Natural killer cell (primary cell): ENCODE measurements around the gene MRPS27. TPM values are rescaled to one million over a fixed set of nuclear protein-coding genes. Genes with fewer than 3 reads are reported as not detected.

ENCODE experiments used
- ATAC-seq, 3 donors: fragments of 150-1000 bp in 2 of 3; fragments of 200-7000 bp in 1 of 3; cut with Tn5 transposase; 1 replicate in 1 of 3; 2 replicates in 2 of 3; pipeline ENCODE4 v1.10.0; 2021; ENCODE audit warnings: mild to moderate bottlenecking in 2 of 3, moderate library complexity in 2 of 3
- DNase-seq, 2 donors: peaks; one replicate each; pipeline versions ENCODE4 v3.0.0 to v3.0.0-alpha.2; 2013 to 2021; ENCODE audit warnings: mixed read lengths in 1 of 2
- H3K27ac ChIP-seq: one replicate; pipeline ENCODE4 v1.5.1; 2013; ENCODE audit warnings: mild to moderate bottlenecking, low read length
- H3K27me3 ChIP-seq: one replicate; pipeline ENCODE4 v1.6.1; 2013; ENCODE audit warnings: low read length; ENCODE audit not compliant: control insufficient read depth, insufficient read depth
- H3K36me3 ChIP-seq: one replicate; pipeline ENCODE4 v1.6.1; 2013; ENCODE audit warnings: low read length; ENCODE audit not compliant: control insufficient read depth, insufficient read depth
- H3K4me1 ChIP-seq: one replicate; pipeline ENCODE4 v1.6.1; 2013; ENCODE audit warnings: low read length; ENCODE audit not compliant: control insufficient read depth, insufficient read depth
- H3K4me3 ChIP-seq: one replicate; pipeline ENCODE4 v1.5.1; 2013; ENCODE audit warnings: low read length
- H3K9me3 ChIP-seq: one replicate; pipeline ENCODE4 v1.6.1; 2013; ENCODE audit warnings: low read length; ENCODE audit not compliant: control insufficient read depth, insufficient read depth
- H3K27ac Mint-ChIP-seq, 2 donors: one replicate each; pipeline ENCODE4 v1.8.0; 2022; ENCODE audit warnings: mild to moderate bottlenecking in 2 of 2, mixed read lengths in 2 of 2, moderate library complexity in 1 of 2
- H3K27me3 Mint-ChIP-seq, 2 donors: one replicate each; pipeline ENCODE4 v1.8.0; 2022; ENCODE audit warnings: low read depth in 2 of 2, mixed read lengths in 2 of 2
- H3K36me3 Mint-ChIP-seq: one replicate; pipeline ENCODE4 v1.8.0; 2022; ENCODE audit warnings: mixed read lengths
- H3K4me1 Mint-ChIP-seq, 2 donors: one replicate each; pipeline ENCODE4 v1.8.0; 2022; ENCODE audit warnings: mixed read lengths in 2 of 2
- H3K4me3 Mint-ChIP-seq: one replicate; pipeline ENCODE4 v1.8.0; 2022; ENCODE audit warnings: mild to moderate bottlenecking, moderate library complexity, mixed read lengths
- H3K9me3 Mint-ChIP-seq, 2 donors: one replicate each; pipeline ENCODE4 v1.8.0; 2022; ENCODE audit warnings: mixed read lengths in 2 of 2
- WGBS: methylation state at CpG from one replicate; pipeline ENCODE4 v1.1.7; 2013; ENCODE audit warnings: missing lambda C conversion rate; ENCODE audit not compliant: insufficient coverage; 5-methylcytosine and 5-hydroxymethylcytosine counted together
- intact Hi-C: fragments of 100-400 bp; cut with micrococcal nuclease; formaldehyde crosslinking; loops from one replicate; pipeline ENCODE4 v1.14.2; 2022
- total RNA-seq, 4 donors: library from RNA; stranded (reverse); fragments of 120-200 nt in 1 of 4; gene quantifications; one replicate each; pipeline versions ENCODE4 v1.2.3 to v1.2.4, GENCODE V29; 2013 to 2022
- TF ChIP-seq, protein P1 (sequence below): fragments of 200-600 bp; IDR thresholded peaks from one replicate; pipeline ENCODE4 v1.8.0; 2022; ENCODE audit warnings: antibody characterized with exemption

The MRPS27 gene
- total RNA-seq, 3 donors from 2014 or later (not counting 1 experiment from before 2014, with no cell fraction given): 25.5 to 36.5 (median 36.3) TPM

DNA sequence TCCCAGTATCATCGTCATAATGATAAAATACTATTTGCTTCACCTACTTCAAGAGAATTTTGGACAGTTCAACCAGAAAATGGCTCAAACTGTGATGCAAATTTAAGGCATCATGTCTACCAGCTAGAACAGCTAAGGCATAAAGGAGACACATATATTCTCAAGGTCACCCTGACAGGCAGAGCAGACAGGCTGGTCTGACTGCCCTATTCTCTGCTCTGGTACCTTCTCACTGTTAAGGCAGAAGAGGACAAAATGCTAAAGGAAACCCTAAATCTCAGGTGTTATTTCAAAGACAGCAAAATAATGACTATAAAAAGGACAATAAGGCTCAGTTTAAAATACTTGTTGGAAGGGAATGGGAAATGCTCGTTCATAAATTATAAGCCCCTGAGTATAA lies 87.2 kb downstream of the MRPS27 start:
- TF ChIP-seq, protein P1, sequence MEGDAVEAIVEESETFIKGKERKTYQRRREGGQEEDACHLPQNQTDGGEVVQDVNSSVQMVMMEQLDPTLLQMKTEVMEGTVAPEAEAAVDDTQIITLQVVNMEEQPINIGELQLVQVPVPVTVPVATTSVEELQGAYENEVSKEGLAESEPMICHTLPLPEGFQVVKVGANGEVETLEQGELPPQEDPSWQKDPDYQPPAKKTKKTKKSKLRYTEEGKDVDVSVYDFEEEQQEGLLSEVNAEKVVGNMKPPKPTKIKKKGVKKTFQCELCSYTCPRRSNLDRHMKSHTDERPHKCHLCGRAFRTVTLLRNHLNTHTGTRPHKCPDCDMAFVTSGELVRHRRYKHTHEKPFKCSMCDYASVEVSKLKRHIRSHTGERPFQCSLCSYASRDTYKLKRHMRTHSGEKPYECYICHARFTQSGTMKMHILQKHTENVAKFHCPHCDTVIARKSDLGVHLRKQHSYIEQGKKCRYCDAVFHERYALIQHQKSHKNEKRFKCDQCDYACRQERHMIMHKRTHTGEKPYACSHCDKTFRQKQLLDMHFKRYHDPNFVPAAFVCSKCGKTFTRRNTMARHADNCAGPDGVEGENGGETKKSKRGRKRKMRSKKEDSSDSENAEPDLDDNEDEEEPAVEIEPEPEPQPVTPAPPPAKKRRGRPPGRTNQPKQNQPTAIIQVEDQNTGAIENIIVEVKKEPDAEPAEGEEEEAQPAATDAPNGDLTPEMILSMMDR: no peak
- ATAC-seq: no peak
- Mint-ChIP-seq H3K4me3 (peak overlapping the region; percentile 73), H3K27me3 (peaks cover 14 to 16% of the 10 kb centered on the region in 2 donors), H3K27ac (peak overlapping the region; percentile 76 to 77), H3K9me3 (no peaks in the 10 kb centered on the region), H3K36me3 (peaks cover 23% of the 10 kb centered on the region), H3K4me1 (peaks cover 52 to 53% of the 10 kb centered on the region in 2 donors)
- Histone ChIP-seq H3K4me3 (no peak overlapping the region), H3K27me3 (peaks cover 3% of the 10 kb centered on the region), H3K36me3 (peaks cover 9% of the 10 kb centered on the region), H3K27ac (no peak overlapping the region), H3K9me3 (no peaks in the 10 kb centered on the region), H3K4me1 (peaks cover 15% of the 10 kb centered on the region)
- peak in 1 of 2 donors; percentile 9 for DNase-seq
- intact Hi-C loops: loop anchor here (10.0 kb wide), 1 partner anchor 628 kb away; no protein-coding TSS in a partner anchor
- WGBS: 69% methylated on average over 2 of the region's 2 CpGs

DNA sequence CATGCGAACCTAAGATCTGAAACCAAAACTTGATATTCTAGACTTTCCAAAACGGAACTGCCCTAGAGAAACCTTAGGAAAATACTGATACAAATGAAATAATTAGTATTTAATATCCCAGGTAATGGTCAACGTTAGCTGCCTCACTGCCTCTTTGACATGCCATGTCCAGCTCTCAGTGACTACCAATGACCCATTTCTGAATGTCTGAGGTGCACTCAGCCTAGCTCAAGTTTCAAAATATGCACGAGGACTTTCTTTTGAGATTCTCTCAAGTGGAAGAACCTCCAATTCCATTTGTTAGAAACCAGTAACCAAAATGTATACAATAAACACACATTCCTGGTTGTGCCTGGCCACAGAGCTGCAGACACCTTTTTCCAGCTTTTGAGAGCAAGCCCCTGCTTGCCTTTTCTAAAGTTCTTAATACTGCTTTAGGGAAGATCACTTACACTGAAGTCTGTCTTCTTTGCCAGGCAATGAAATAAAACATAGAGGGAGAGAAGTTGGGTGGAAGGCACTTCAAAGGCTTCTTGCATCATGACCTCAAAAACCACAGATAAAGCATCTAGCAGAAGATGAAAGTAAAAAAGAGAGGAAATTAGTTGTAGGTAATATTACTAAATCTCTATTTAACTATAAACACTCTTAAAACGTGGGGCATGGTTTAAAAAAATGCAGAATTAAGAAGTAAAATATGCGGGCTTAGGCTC lies 87.9 kb downstream of the MRPS27 start:
- Histone ChIP-seq H3K4me3 (no peak overlapping the region), H3K4me1 (peaks cover 15% of the 10 kb centered on the region), H3K36me3 (peaks cover 4% of the 10 kb centered on the region), H3K9me3 (no peaks in the 10 kb centered on the region), H3K27me3 (peaks cover 3% of the 10 kb centered on the region), H3K27ac (no peak overlapping the region)
- H3K36me3 Mint-ChIP-seq: peaks cover 26% of the 10 kb centered on the region
- WGBS: 62% methylated on average over 4 of the region's 6 CpGs
- peaks cover 52 to 53% of the 10 kb centered on the region in 2 donors for H3K4me1 Mint-ChIP-seq
- intact Hi-C loops: loop anchor here (10.0 kb wide), 1 partner anchor 627 kb away; no protein-coding TSS in a partner anchor
- TF ChIP-seq, protein P1: no peak
- H3K27me3 Mint-ChIP-seq: peaks cover 14 to 16% of the 10 kb centered on the region in 2 donors
- peak in 1 of 3 donors; percentile 30 for ATAC-seq
- no peaks in the 10 kb centered on the region for H3K9me3 Mint-ChIP-seq
- peak overlapping the region; percentile 73 for H3K4me3 Mint-ChIP-seq
- peak in 1 of 2 donors; percentile 71 for DNase-seq
- H3K27ac Mint-ChIP-seq: peak overlapping the region; percentile 76 to 77

DNA sequence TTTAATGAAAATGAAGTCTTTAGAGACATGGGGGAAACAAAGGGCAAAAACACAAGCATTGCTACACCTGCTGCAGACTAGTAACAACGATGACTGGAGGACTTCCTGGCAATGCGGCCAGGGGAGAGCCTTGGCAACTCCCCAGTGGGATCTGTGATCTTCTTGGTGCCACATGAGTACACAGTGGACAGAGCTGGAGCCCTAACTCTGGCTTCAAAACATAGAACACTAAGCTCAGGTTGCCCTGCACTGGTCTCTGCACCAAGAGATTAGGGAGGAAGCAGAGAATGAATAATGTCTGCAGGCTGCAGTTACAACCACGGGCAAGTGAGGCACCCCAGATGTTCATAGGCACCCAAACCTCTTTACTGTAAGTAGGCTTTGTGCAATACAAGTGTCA lies 91.1 kb downstream of the MRPS27 start:
- intact Hi-C loops: no loop called here
- Mint-ChIP-seq H3K4me3 (no peak overlapping the region), H3K27me3 (peaks cover 14 to 16% of the 10 kb centered on the region in 2 donors), H3K27ac (no peak overlapping the region), H3K4me1 (peaks cover 25 to 30% of the 10 kb centered on the region in 2 donors), H3K36me3 (peaks cover 44% of the 10 kb centered on the region), H3K9me3 (no peaks in the 10 kb centered on the region)
- Histone ChIP-seq H3K27me3 (peaks cover 3% of the 10 kb centered on the region), H3K27ac (no peak overlapping the region), H3K9me3 (no peaks in the 10 kb centered on the region), H3K4me3 (no peak overlapping the region), H3K36me3 (peaks cover 18% of the 10 kb centered on the region), H3K4me1 (peaks cover 12% of the 10 kb centered on the region)
- WGBS: 95% methylated on average over 2 of the region's 3 CpGs
- DNase-seq: no peak
- no peak for ATAC-seq
- TF ChIP-seq, protein P1: no peak
